Thyroid gland (tissue), 4 donors: Measurements from ENCODE around the gene TRANK1.

Experiments
- CTCF ChIP-seq, 6 experiments: fragments of 200-600 bp in 3 of 6; fragments of 450-650 bp in 3 of 6; sonication (generic) in 3 of 6; IDR thresholded peaks; one replicate each; pipeline ENCODE4 v1.5.1; 2016 to 2019; ENCODE audit warnings: antibody characterized with exemption in 6 of 6, mild to moderate bottlenecking in 2 of 6, inconsistent platforms in 1 of 6, moderate library complexity in 1 of 6
- POLR2A ChIP-seq, 2 donors: fragments of 450-650 bp; IDR thresholded peaks; one replicate each; pipeline ENCODE4 v1.6.1; 2017; ENCODE audit warnings: antibody characterized with exemption in 2 of 2, mild to moderate bottlenecking in 2 of 2, moderate library complexity in 1 of 2

GRCh38 chr3:36811768-36812167, 133.1 kb downstream of the TRANK1 start:
- TF ChIP-seq CTCF (IDR thresholded peaks at IDR 0.05) (no peak), POLR2A (IDR thresholded peaks at IDR 0.05) (no peak)
